H1 (cell line): ENCODE data around the gene POLE. TPM values are rescaled to one million over a fixed set of nuclear protein-coding genes. Genes with fewer than 3 reads are reported as not detected.

Source experiments
- CTCF ChIA-PET: fragments of 300-600 bp; sonication (Branson Sonifier 250); formaldehyde crosslinking; loops from one replicate; lab custom pipeline; 2021; ENCODE audit not compliant: partially characterized antibody; lab: Charles Lee
- POLR2A ChIA-PET: fragments of 300-600 bp; sonication (Branson Sonifier 250); formaldehyde crosslinking; loops from one replicate; lab custom pipeline; 2021; ENCODE audit warnings: inconsistent platforms; ENCODE audit not compliant: partially characterized antibody; lab: Charles Lee
- DNase-seq, 2 experiments: peaks; one replicate each; pipeline versions ENCODE4 v3.0.0 to v3.0.0-alpha.2; 2010 to 2022; ENCODE audit warnings: low spot score in 2 of 2, low read depth in 1 of 2, mixed read lengths in 1 of 2
- FAIRE-seq: peaks from 2 replicates; lab custom pipeline; 2011; peaks lifted over from hg19 to GRCh38; lab: Jason Lieb, UNC
- H2AFZ ChIP-seq: 2 replicates; pipeline ENCODE4 v1.8.1; 2012; ENCODE audit warnings: low read length, inconsistent platforms
- H2AK5ac ChIP-seq: 2 replicates; pipeline ENCODE4 v1.6.1; 2013; ENCODE audit warnings: low read depth, low read length
- H2BK120ac ChIP-seq: replicated peaks from 2 replicates; pipeline ENCODE3; 2013; ENCODE audit warnings: low read depth, low read length, inconsistent platforms
- H2BK12ac ChIP-seq: 2 replicates; pipeline ENCODE4 v1.6.1; 2013; ENCODE audit warnings: low read depth, low read length
- H2BK15ac ChIP-seq: 2 replicates; pipeline ENCODE4 v1.6.1; 2013; ENCODE audit warnings: low read length
- H2BK20ac ChIP-seq: 2 replicates; pipeline ENCODE4 v1.6.1; 2013; ENCODE audit warnings: low read length
- H2BK5ac ChIP-seq: 2 replicates; pipeline ENCODE4 v1.6.1; 2013; ENCODE audit warnings: low read depth, low read length
- H3K14ac ChIP-seq: 2 replicates; pipeline ENCODE4 v1.6.1; 2013; ENCODE audit warnings: inconsistent platforms; ENCODE audit not compliant: insufficient read length
- H3K18ac ChIP-seq: 2 replicates; pipeline ENCODE4 v1.6.1; 2013; ENCODE audit warnings: low read length; ENCODE audit errors: extremely low read depth
- H3K23ac ChIP-seq: 2 replicates; pipeline ENCODE4 v1.6.1; 2013; ENCODE audit warnings: inconsistent platforms; ENCODE audit not compliant: insufficient read length
- H3K23me2 ChIP-seq: 2 replicates; pipeline ENCODE4 v1.6.1; 2013; ENCODE audit warnings: low read depth, low read length
- H3K27ac ChIP-seq: 2 replicates; pipeline ENCODE4 v1.6.1; 2011; ENCODE audit warnings: low read depth, low read length, inconsistent platforms
- H3K27me3 ChIP-seq, 4 experiments: replicated peaks in 1 of 4; 1 replicate in 1 of 4; 2 replicates in 3 of 4; pipeline versions ENCODE4 v1.6.1 to v1.8.1; 2011 to 2013; ENCODE audit warnings: low read length in 3 of 4, mild to moderate bottlenecking in 3 of 4, inconsistent platforms in 2 of 4, mixed read lengths in 2 of 4, moderate library complexity in 1 of 4; ENCODE audit not compliant: control insufficient read depth in 3 of 4, insufficient read depth in 3 of 4; ENCODE audit errors: extremely low read depth in 1 of 4
- H3K36me3 ChIP-seq, 4 experiments: 2 replicates each; pipeline versions ENCODE4 v1.6.1 to v1.8.1; 2011 to 2013; ENCODE audit warnings: mild to moderate bottlenecking in 4 of 4, low read length in 3 of 4, moderate library complexity in 2 of 4, control low read depth in 1 of 4, inconsistent platforms in 1 of 4; ENCODE audit not compliant: insufficient read depth in 4 of 4, control insufficient read depth in 2 of 4
- H3K4ac ChIP-seq: replicated peaks from 2 replicates; pipeline ENCODE3; 2013; ENCODE audit warnings: low read length, low read depth, mixed read lengths, inconsistent platforms; ENCODE audit not compliant: insufficient read length
- H3K4me1 ChIP-seq, 4 experiments: replicated peaks in 1 of 4; 1 replicate in 1 of 4; 2 replicates in 3 of 4; pipeline versions ENCODE4 v1.6.1 to v1.8.1; 2011 to 2013; ENCODE audit warnings: low read length in 3 of 4, inconsistent platforms in 2 of 4, mixed read lengths in 1 of 4; ENCODE audit not compliant: insufficient read depth in 4 of 4, control insufficient read depth in 3 of 4
- H3K4me2 ChIP-seq, 2 experiments: 2 replicates each; pipeline versions ENCODE4 v1.6.1 to v1.8.1; 2011 to 2013; ENCODE audit warnings: low read depth in 2 of 2, low read length in 2 of 2, control low read depth in 1 of 2, inconsistent platforms in 1 of 2, mild to moderate bottlenecking in 1 of 2; ENCODE audit not compliant: insufficient read depth in 1 of 2
- H3K4me3 ChIP-seq, 4 experiments: fragments of 200-600, 300-600 bp in 1 of 4; sonication (generic), shearing (Covaris generic), sonication (Bioruptor Twin) in 1 of 4; 2 replicates each; pipeline versions ENCODE4 v1.5.1 to v1.8.1; 2011 to 2016; ENCODE audit warnings: low read length in 4 of 4, low read depth in 3 of 4, control low read depth in 2 of 4, inconsistent platforms in 2 of 4, mild to moderate bottlenecking in 2 of 4, mixed read lengths in 1 of 4, moderate library complexity in 1 of 4; ENCODE audit not compliant: insufficient read depth in 2 of 4; ENCODE audit errors: extremely low read depth in 1 of 4
- H3K56ac ChIP-seq: replicated peaks from 2 replicates; pipeline ENCODE3; 2013; ENCODE audit warnings: low read depth, mild to moderate bottlenecking, mixed read lengths, low read length, inconsistent platforms; ENCODE audit not compliant: insufficient read length
- H3K79me1 ChIP-seq: 2 replicates; pipeline ENCODE4 v1.6.1; 2013; ENCODE audit warnings: low read depth, low read length, control low read depth
- H3K79me2 ChIP-seq, 2 experiments: 2 replicates each; pipeline versions ENCODE4 v1.6.1 to v1.8.1; 2012 to 2013; ENCODE audit warnings: low read length in 2 of 2, mild to moderate bottlenecking in 2 of 2, inconsistent platforms in 1 of 2; ENCODE audit not compliant: insufficient read depth in 2 of 2, control insufficient read depth in 1 of 2
- H3K9ac ChIP-seq, 4 experiments: replicated peaks in 1 of 4; 1 replicate in 1 of 4; 2 replicates in 3 of 4; pipeline versions ENCODE4 v1.6.1 to v1.8.1; 2011 to 2013; ENCODE audit warnings: low read depth in 3 of 4, low read length in 3 of 4, control low read depth in 2 of 4, mild to moderate bottlenecking in 2 of 4, moderate library complexity in 2 of 4, inconsistent platforms in 1 of 4; ENCODE audit errors: extremely low read depth in 1 of 4
- H3K9me3 ChIP-seq, 2 experiments: 2 replicates each; pipeline versions ENCODE4 v1.6.1 to v1.8.1; 2012 to 2013; ENCODE audit warnings: mild to moderate bottlenecking in 2 of 2, moderate library complexity in 2 of 2, control low read depth in 1 of 2, inconsistent platforms in 1 of 2, low read depth in 1 of 2, low read length in 1 of 2, mixed read lengths in 1 of 2; ENCODE audit not compliant: insufficient read depth in 2 of 2
- H4K20me1 ChIP-seq, 2 experiments: replicated peaks in 1 of 2; 2 replicates each; pipeline versions ENCODE3 to v1.8.1; 2011 to 2013; ENCODE audit warnings: inconsistent platforms in 2 of 2, low read length in 2 of 2, mild to moderate bottlenecking in 1 of 2; ENCODE audit not compliant: insufficient read depth in 2 of 2, control insufficient read depth in 1 of 2
- H4K5ac ChIP-seq: 2 replicates; pipeline ENCODE4 v1.6.1; 2013; ENCODE audit warnings: low read length, low read depth, mixed read lengths, inconsistent platforms; ENCODE audit not compliant: insufficient read length
- H4K8ac ChIP-seq: 2 replicates; pipeline ENCODE4 v1.8.0; 2013; ENCODE audit warnings: mild to moderate bottlenecking, moderate library complexity, low read length, inconsistent platforms; ENCODE audit not compliant: insufficient read depth; ENCODE audit errors: extremely low read depth
- H4K91ac ChIP-seq: replicated peaks from 2 replicates; pipeline ENCODE3; 2013; ENCODE audit warnings: low read length, mixed read lengths, inconsistent platforms; ENCODE audit not compliant: insufficient read length
- CBX5 ChIP-seq: fragments of 300-800, 300-1000 bp; sonication (generic); IDR thresholded peaks from 2 replicates; pipeline ENCODE4 v1.7.1; 2016; ENCODE audit warnings: antibody characterized with exemption, low read length, low read depth
- EGR1 ChIP-seq: IDR thresholded peaks from 2 replicates; pipeline ENCODE4 v1.6.1; 2011; ENCODE audit warnings: low read depth, low read length, borderline replicate concordance
- KDM1A ChIP-seq: fragments of 200-600, 300-600 bp; sonication (generic); IDR thresholded peaks from 2 replicates; pipeline ENCODE4 v1.7.1; 2016; ENCODE audit warnings: mild to moderate bottlenecking, low read length, borderline replicate concordance
- MAX ChIP-seq: IDR thresholded peaks from 2 replicates; pipeline ENCODE4 v1.6.1; 2012; ENCODE audit warnings: inconsistent platforms
- TEAD4 ChIP-seq: IDR thresholded peaks from 2 replicates; pipeline ENCODE4 v1.6.1; 2012; ENCODE audit warnings: low read depth, low read length, inconsistent platforms, mixed read lengths
- WGBS, 2 experiments: shearing (Covaris generic) in 1 of 2; methylation state at CpG; one replicate each; pipeline versions ENCODE4 v1.1.6 to v1.1.7; 2013 to 2015; ENCODE audit warnings: low lambda C conversion rate in 2 of 2, mixed read lengths in 2 of 2, inconsistent platforms in 1 of 2, low coverage in 1 of 2, missing lambda C conversion rate in 1 of 2; ENCODE audit not compliant: insufficient replicate concordance in 2 of 2, insufficient coverage in 1 of 2, insufficient read length in 1 of 2; ENCODE audit errors: extremely low coverage in 1 of 2, missing lambda C conversion rate in 1 of 2; 5-methylcytosine and 5-hydroxymethylcytosine counted together
- polyA plus RNA-seq, 7 experiments: library from polyadenylated mRNA; depleted of rRNA in 3 of 7; stranded (reverse) in 5 of 7; unstranded in 2 of 7; fragments of >200 nt in 5 of 7; fragments of 200-250 nt in 2 of 7; gene quantifications; 1 replicate in 5 of 7; 2 replicates in 1 of 7; 4 replicates in 1 of 7; pipeline versions ENCODE4 v1.2.1 to v1.2.3, GENCODE V29; 2011 to 2013; ENCODE audit warnings: missing spikeins in 2 of 7, mixed read lengths in 2 of 7
- total RNA-seq: library from RNA; stranded (reverse); fragmentation: NEBNext Ultra II Directional; extraction: Animal tissue kit (Norgen Biotek cat#: 25700); gene quantifications from 2 replicates; pipeline ENCODE4 v1.2.1, GENCODE V29; 2021

POLE gene
- total and polyA plus RNA-seq, 2 of the 8 experiments (the other 6 are each of a cell fraction or from before 2014, with no cell fraction given), result 59.7 to 115 TPM

GRCh38 chr12:132719954-132720324, 32.8 kb upstream of the POLE start:
- Histone ChIP-seq H2AFZ (no peak overlapping the region), H3K4me3 (no peak overlapping the region), H4K20me1 (peaks cover 4 to 27% of the 10 kb centered on the region in 2 experiments), H2AK5ac (no peak overlapping the region), H4K5ac (no peak overlapping the region), H3K27ac (no peak overlapping the region), H3K79me2 (no peaks in the 10 kb centered on the region), H2BK20ac (no peak overlapping the region), H3K23ac (no peak overlapping the region), H3K4me2 (no peak overlapping the region), H2BK120ac (no peak overlapping the region), H2BK15ac (no peak overlapping the region), H3K9me3 (no peaks in the 10 kb centered on the region), H3K14ac (no peak overlapping the region), H2BK12ac (no peak overlapping the region), H3K79me1 (no peaks in the 10 kb centered on the region; the same call in 1 of the 2 replicates), H3K4ac (no peak overlapping the region), H4K91ac (no peak overlapping the region), H3K56ac (no peak overlapping the region)
- CTCF ChIA-PET, result interaction anchor here (1.0 kb wide), 1 partner anchor 35 kb away, joined by 3 read pairs; no protein-coding TSS in a partner anchor
- TF ChIP-seq KDM1A, result no peak
- TF ChIP-seq CBX5, result no peak
- no peak for TF ChIP-seq MAX
- no peak for TF ChIP-seq TEAD4
- no peak for TF ChIP-seq EGR1
- TF ChIP-seq, all 59 proteins: peak for 0
- Histone ChIP-seq H3K23me2 (no peaks in the 10 kb centered on the region), H4K8ac (no peak overlapping the region), H3K9ac (no peak overlapping the region), H3K36me3 (peaks cover 20 to 60% (median 47%) of the 10 kb centered on the region in 4 experiments), H2BK5ac (no peak overlapping the region), H3K27me3 (no peaks in the 10 kb centered on the region; a peak in 1 of 7 replicates), H3K4me1 (no peaks in the 10 kb centered on the region), H3K18ac (no peak overlapping the region)
- POLR2A ChIA-PET, result interaction anchor here (0.9 to 5.7 kb wide), 3 partner anchors 9 to 61 kb away, joined by 3 to 21 read pairs (median 3); partner anchors contain the start of gene PGAM5
- FAIRE-seq (no peak), DNase-seq (no peak)
- WGBS, 2 experiments, result 92% methylated on average over 12 of the region's 12 CpGs; no CpG with 5 or more reads in 1 of the 2 experiments
